Neuronal stem cell (in vitro differentiated cells): ENCODE results near the gene SLC2A14.
A peak's percentile ranks its signal among the peaks of the same experiment; 100 is the strongest.
"Not testable (repeated sequence)": the region's sequence is repeated elsewhere in the genome, so short reads cannot be mapped to it uniquely, and the experiment has no call there.

Source experiments
- DNase-seq: peaks from one replicate; pipeline ENCODE4 v3.0.0-alpha.2; 2013; ENCODE audit warnings: low spot score
- H2AFZ ChIP-seq: one replicate; pipeline ENCODE4 v1.6.1; 2013; ENCODE audit warnings: mild to moderate bottlenecking, low read length, inconsistent platforms
- H2AK5ac ChIP-seq: 2 replicates; pipeline ENCODE4 v1.6.1; 2013; ENCODE audit warnings: low read depth, mild to moderate bottlenecking, inconsistent platforms, low read length, moderate library complexity, mixed read lengths
- H2BK120ac ChIP-seq: 2 replicates; pipeline ENCODE4 v1.6.1; 2013; ENCODE audit warnings: low read depth, mild to moderate bottlenecking, inconsistent platforms, low read length, moderate library complexity, mixed read lengths
- H2BK12ac ChIP-seq: one replicate; pipeline ENCODE4 v1.6.1; 2013; ENCODE audit warnings: low read length, inconsistent platforms
- H2BK15ac ChIP-seq: 2 replicates; pipeline ENCODE4 v1.6.1; 2013; ENCODE audit warnings: mild to moderate bottlenecking, low read length, inconsistent platforms, mixed read lengths
- H2BK5ac ChIP-seq: one replicate; pipeline ENCODE4 v1.6.1; 2013; ENCODE audit warnings: inconsistent platforms, mild to moderate bottlenecking, low read length, moderate library complexity
- H3K14ac ChIP-seq: one replicate; pipeline ENCODE4 v1.6.1; 2013; ENCODE audit warnings: low read length, inconsistent platforms
- H3K18ac ChIP-seq: 2 replicates; pipeline ENCODE4 v1.6.1; 2013; ENCODE audit warnings: low read length, inconsistent platforms
- H3K23ac ChIP-seq: 2 replicates; pipeline ENCODE4 v1.6.1; 2013; ENCODE audit warnings: low read depth, mild to moderate bottlenecking, mixed read lengths, low read length, inconsistent platforms; ENCODE audit not compliant: poor library complexity
- H3K27ac ChIP-seq: replicated peaks from 3 replicates; pipeline ENCODE4 v1.5.1; 2013; ENCODE audit warnings: low read length, inconsistent platforms
- H3K27me3 ChIP-seq, 3 experiments: 2 replicates each; pipeline ENCODE4 v1.6.1; 2013; ENCODE audit warnings: low read length in 3 of 3, mild to moderate bottlenecking in 2 of 3, inconsistent platforms in 1 of 3, low read depth in 1 of 3, mixed read lengths in 1 of 3, moderate library complexity in 1 of 3; ENCODE audit not compliant: control insufficient read depth in 3 of 3, insufficient read depth in 3 of 3
- H3K36me3 ChIP-seq, 2 donors: replicated peaks in 1 of 2; 2 replicates each; pipeline ENCODE4 v1.6.1; 2013; ENCODE audit warnings: low read length in 2 of 2; ENCODE audit not compliant: control insufficient read depth in 2 of 2, insufficient read depth in 2 of 2
- H3K4ac ChIP-seq: 2 replicates; pipeline ENCODE4 v1.6.1; 2013; ENCODE audit warnings: inconsistent platforms, mild to moderate bottlenecking, low read length, moderate library complexity
- H3K4me1 ChIP-seq, 2 donors: 1 replicate in 1 of 2; 2 replicates in 1 of 2; pipeline ENCODE4 v1.6.1; 2013; ENCODE audit warnings: low read length in 2 of 2, low read depth in 1 of 2; ENCODE audit not compliant: control insufficient read depth in 2 of 2, insufficient read depth in 1 of 2
- H3K4me2 ChIP-seq: one replicate; pipeline ENCODE4 v1.6.1; 2013; ENCODE audit warnings: mild to moderate bottlenecking, low read length, inconsistent platforms; ENCODE audit not compliant: insufficient read depth, poor library complexity, severe bottlenecking
- H3K4me3 ChIP-seq, 2 donors: 2 replicates each; pipeline ENCODE4 v1.5.1; 2013; ENCODE audit warnings: low read length in 2 of 2, mild to moderate bottlenecking in 2 of 2, inconsistent platforms in 1 of 2, moderate library complexity in 1 of 2
- H3K79me1 ChIP-seq: one replicate; pipeline ENCODE4 v1.6.1; 2013; ENCODE audit warnings: low read depth, mild to moderate bottlenecking, inconsistent platforms, low read length, moderate library complexity
- H3K9ac ChIP-seq: one replicate; pipeline ENCODE4 v1.6.1; 2013; ENCODE audit warnings: mild to moderate bottlenecking, low read depth, low read length, inconsistent platforms; ENCODE audit not compliant: poor library complexity
- H3K9me3 ChIP-seq, 2 donors: replicated peaks in 1 of 2; 2 replicates each; pipeline versions ENCODE3 to v1.6.1; 2013; ENCODE audit warnings: low read length in 2 of 2, mild to moderate bottlenecking in 2 of 2, inconsistent platforms in 1 of 2, low read depth in 1 of 2, mixed read lengths in 1 of 2, moderate library complexity in 1 of 2; ENCODE audit not compliant: control insufficient read depth in 2 of 2, insufficient read depth in 1 of 2
- H4K8ac ChIP-seq: one replicate; pipeline ENCODE4 v1.6.1; 2013; ENCODE audit warnings: low read depth, mild to moderate bottlenecking, inconsistent platforms, low read length, moderate library complexity
- H4K91ac ChIP-seq: one replicate; pipeline ENCODE4 v1.6.1; 2013; ENCODE audit warnings: low read length, low read depth, mild to moderate bottlenecking, inconsistent platforms; ENCODE audit not compliant: poor library complexity
- WGBS, 2 donors: extraction: QIAGEN DNeasy Blood & Tissue Kit; methylation state at CpG; one replicate each; pipeline ENCODE4 v1.1.7; 2013; ENCODE audit warnings: missing lambda C conversion rate in 2 of 2, mixed read lengths in 1 of 2; ENCODE audit not compliant: insufficient read length in 2 of 2, insufficient replicate concordance in 1 of 2; ENCODE audit errors: extremely low coverage in 2 of 2; 5-methylcytosine and 5-hydroxymethylcytosine counted together

SLC2A14 gene

GRCh38 chr12:7833831-7834230, 38.9 kb downstream of the SLC2A14 start:
- Histone ChIP-seq H3K4me3 (no peak overlapping the region), H3K4ac (no peak overlapping the region), H2BK5ac (no peak overlapping the region), H2BK120ac (no peak overlapping the region), H4K8ac (no peak overlapping the region), H3K18ac (no peak overlapping the region), H3K27ac (no peak overlapping the region), H2BK12ac (no peak overlapping the region), H3K14ac (no peak overlapping the region), H3K36me3 (no peaks in the 10 kb centered on the region), H4K91ac (no peak overlapping the region), H3K4me2 (no peak overlapping the region), H3K79me1 (no peaks in the 10 kb centered on the region), H2AK5ac (no peak overlapping the region), H3K23ac (no peak overlapping the region), H2BK15ac (no peak overlapping the region), H3K27me3 (no peaks in the 10 kb centered on the region), H3K4me1 (no peaks in the 10 kb centered on the region), H3K9me3 (no peaks in the 10 kb centered on the region), H2AFZ (no peak overlapping the region), H3K9ac (no peak overlapping the region)
- WGBS, 2 donors: no CpG with 5 or more reads among the region's 4 CpGs
- DNase-seq: no peak

- H3K9me3 ChIP-seq, H3K14ac ChIP-seq, H4K8ac ChIP-seq, H2AK5ac ChIP-seq, DNase-seq, H3K4ac ChIP-seq, H2BK12ac ChIP-seq, H2BK5ac ChIP-seq, H3K4me1 ChIP-seq, H3K23ac ChIP-seq, H3K27ac ChIP-seq, H2AFZ ChIP-seq, H3K9ac ChIP-seq, H3K79me1 ChIP-seq, H4K91ac ChIP-seq, H3K4me3 ChIP-seq, H3K27me3 ChIP-seq, H2BK15ac ChIP-seq, H3K4me2 ChIP-seq, H3K18ac ChIP-seq, H3K36me3 ChIP-seq, H2BK120ac ChIP-seq: not testable (repeated sequence)
- no CpG with 5 or more reads among the region's 6 CpGs for WGBS, 2 donors
Observed at GRCh38 chr12:7833201-7833600, 39.5 kb downstream of the SLC2A14 start.

GRCh38 chr12:7832059-7832696, 40.5 kb downstream of the SLC2A14 start:
- H3K4me1 ChIP-seq: no peaks in the 10 kb centered on the region
- H3K27ac ChIP-seq: no peak overlapping the region
- no peak overlapping the region for H2BK15ac ChIP-seq
- no CpG with 5 or more reads among the region's 6 CpGs for WGBS, 2 donors
- no peaks in the 10 kb centered on the region for H3K79me1 ChIP-seq
- DNase-seq: peak; percentile 17
- H4K91ac ChIP-seq: no peak overlapping the region
- no peak overlapping the region for H4K8ac ChIP-seq
- no peak overlapping the region for H3K4me3 ChIP-seq
- H3K27me3 ChIP-seq: no peaks in the 10 kb centered on the region
- no peaks in the 10 kb centered on the region for H3K36me3 ChIP-seq
- no peak overlapping the region for H3K23ac ChIP-seq
- no peaks in the 10 kb centered on the region for H3K9me3 ChIP-seq
- H3K14ac ChIP-seq: no peak overlapping the region
- H3K4me2 ChIP-seq: no peak overlapping the region
- H3K9ac ChIP-seq: no peak overlapping the region
- H2BK12ac ChIP-seq: no peak overlapping the region
- H2AK5ac ChIP-seq: no peak overlapping the region
- H3K4ac ChIP-seq: no peak overlapping the region
- no peak overlapping the region for H2BK120ac ChIP-seq
- no peak overlapping the region for H3K18ac ChIP-seq
- H2BK5ac ChIP-seq: no peak overlapping the region
- no peak overlapping the region for H2AFZ ChIP-seq

GRCh38 chr12:7829737-7830136, 43.0 kb downstream of the SLC2A14 start:
- H3K27ac ChIP-seq, H2BK12ac ChIP-seq, H3K36me3 ChIP-seq, H3K4me2 ChIP-seq, H3K4me3 ChIP-seq, H2BK5ac ChIP-seq, H3K23ac ChIP-seq, H2AK5ac ChIP-seq, H4K91ac ChIP-seq, H3K9me3 ChIP-seq, H2AFZ ChIP-seq, H3K79me1 ChIP-seq, H3K9ac ChIP-seq, H3K4me1 ChIP-seq, H2BK15ac ChIP-seq, H4K8ac ChIP-seq, DNase-seq, H3K18ac ChIP-seq, H2BK120ac ChIP-seq, H3K4ac ChIP-seq, H3K14ac ChIP-seq, H3K27me3 ChIP-seq: not testable (repeated sequence)
- no CpG with 5 or more reads among the region's 4 CpGs for WGBS, 2 donors
